AG04450 (cell line): Measurements from ENCODE around the gene RIPPLY1. TPM values are rescaled to one million over a fixed set of nuclear protein-coding genes. Genes with fewer than 3 reads are reported as not detected.
"Not testable (repeated sequence)": the region's sequence is repeated elsewhere in the genome, so short reads cannot be mapped to it uniquely, and the experiment has no call there.

ENCODE experiments used
- CTCF ChIA-PET: fragments of 300-600, 350-600 bp; formaldehyde crosslinking; extraction: SDS; loops from one replicate; lab custom pipeline; 2022; ENCODE audit warnings: antibody characterized with exemption, inconsistent platforms; lab: Charles Lee
- POLR2A ChIA-PET: fragments of 350-600 bp; formaldehyde crosslinking; extraction: SDS; loops from one replicate; lab custom pipeline; 2021; ENCODE audit warnings: antibody characterized with exemption, inconsistent platforms; lab: Yijun Ruan, JAX
- DNase-seq: peaks from one replicate; pipeline ENCODE4 v3.0.0-alpha.2; 2011; ENCODE audit warnings: low read depth, low spot score
- H3K27ac ChIP-seq: one replicate; pipeline ENCODE4 v1.5.1; 2012; ENCODE audit warnings: low read depth, low read length, control low read depth
- H3K27me3 ChIP-seq: one replicate; pipeline ENCODE4 v1.6.0; 2012; ENCODE audit warnings: low read length; ENCODE audit not compliant: control insufficient read depth, insufficient read depth
- H3K4me3 ChIP-seq: 2 replicates; pipeline ENCODE4 v1.5.1; 2011; ENCODE audit warnings: mild to moderate bottlenecking, low read depth, low read length, control low read depth
- H3K9me3 ChIP-seq: 2 replicates; pipeline ENCODE4 v1.5.1; 2012; ENCODE audit warnings: low read length; ENCODE audit not compliant: control insufficient read depth, insufficient read depth
- CTCF ChIP-seq: IDR thresholded peaks from 2 replicates; pipeline ENCODE4 v1.5.1; 2011; ENCODE audit warnings: low read depth, low read length, control low read depth, inconsistent platforms
- polyA plus RNA-seq: library from polyadenylated mRNA; depleted of rRNA; stranded (reverse); fragments of >200 nt; gene quantifications from 2 replicates; pipeline ENCODE4 v1.2.3, GENCODE V29; 2011

RIPPLY1 gene
- polyA plus RNA-seq, 1 experiment = not detected

GRCh38 chrX:106894392-106894909 is 8.7 kb downstream of the RIPPLY1 start:
- DNase-seq = peak; percentile 30
- Histone ChIP-seq H3K27ac (peak overlapping the region; percentile 47), H3K4me3 (no peak overlapping the region), H3K27me3 (no peaks in the 10 kb centered on the region), H3K9me3 (no peaks in the 10 kb centered on the region)
- POLR2A ChIA-PET = no interaction called here
- peak; percentile 79 for TF ChIP-seq CTCF
- CTCF ChIA-PET = interaction anchor here (0.8 to 3.4 kb wide), 28 partner anchors 8 to 1000 kb away, joined by 3 to 34 read pairs (median 4); partner anchors contain the start of genes NCBP2L, RBM41 and RIPPLY1

GRCh38 chrX:106891762-106892460 is 11.2 kb downstream of the RIPPLY1 start:
- H3K27me3 ChIP-seq = no peaks in the 10 kb centered on the region
- no peak overlapping the region for H3K27ac ChIP-seq
- ChIA-PET POLR2A (no interaction called here), CTCF (interaction anchor here (1.3 to 3.4 kb wide), 2 partner anchors 9 to 68 kb away, joined by 4 to 34 read pairs; no protein-coding TSS in a partner anchor)
- no peak for TF ChIP-seq CTCF
- H3K4me3 ChIP-seq = no peak overlapping the region
- no peak for DNase-seq
- H3K9me3 ChIP-seq = no peaks in the 10 kb centered on the region

GRCh38 chrX:106889468-106889867 is 13.7 kb downstream of the RIPPLY1 start:
- TF ChIP-seq CTCF = no peak
- POLR2A ChIA-PET = no interaction called here
- DNase-seq = no peak
- H3K9me3 ChIP-seq = no peaks in the 10 kb centered on the region
- H3K4me3 ChIP-seq = no peak overlapping the region
- CTCF ChIA-PET = no interaction called here
- no peaks in the 10 kb centered on the region for H3K27me3 ChIP-seq
- H3K27ac ChIP-seq = no peak overlapping the region

- Histone ChIP-seq H3K4me3 (no peak overlapping the region), H3K27ac (peak overlapping the region; percentile 4), H3K27me3 (no peaks in the 10 kb centered on the region), H3K9me3 (no peaks in the 10 kb centered on the region)
- no peak for DNase-seq
- TF ChIP-seq CTCF = no peak
- POLR2A ChIA-PET = no interaction called here
- CTCF ChIA-PET = interaction anchor here (0.6 to 2.7 kb wide), 9 partner anchors 9 to 1019 kb away, joined by 3 to 16 read pairs (median 4); no protein-coding TSS in a partner anchor
These were observed 28.0 kb downstream of the RIPPLY1 start for GRCh38 chrX:106875151-106875550.

GRCh38 chrX:106874075-106874474 is 29.1 kb downstream of the RIPPLY1 start:
- no peak for DNase-seq
- H3K27ac ChIP-seq = no peak overlapping the region
- CTCF ChIA-PET = interaction anchor here (0.6 to 2.7 kb wide), 9 partner anchors 9 to 667 kb away, joined by 3 to 16 read pairs (median 4); no protein-coding TSS in a partner anchor
- no peaks in the 10 kb centered on the region for H3K27me3 ChIP-seq
- H3K4me3 ChIP-seq = no peak overlapping the region
- POLR2A ChIA-PET = no interaction called here
- TF ChIP-seq CTCF = peak; percentile 50
- no peaks in the 10 kb centered on the region for H3K9me3 ChIP-seq

- H3K9me3 ChIP-seq, DNase-seq, CTCF ChIA-PET, H3K27ac ChIP-seq, POLR2A ChIA-PET, H3K4me3 ChIP-seq, H3K27me3 ChIP-seq: not testable (repeated sequence)
These were observed 30.3 kb downstream of the RIPPLY1 start for GRCh38 chrX:106872796-106873195.
